OCI-LY1 (cell line): ENCODE results near the gene DOCK3.

ENCODE experiments used
- H2AFZ ChIP-seq: fragments of 200-600 bp; sonication (generic), shearing (Covaris generic); 2 replicates; pipeline ENCODE4 v1.6.0; 2014; ENCODE audit warnings: antibody characterized with exemption, mild to moderate bottlenecking, low read length
- H3F3A ChIP-seq: fragments of 200-600 bp; sonication (generic), shearing (Covaris generic); 2 replicates; pipeline ENCODE4 v1.6.0; 2014; ENCODE audit warnings: mild to moderate bottlenecking, antibody characterized with exemption, low read length, moderate library complexity; ENCODE audit not compliant: insufficient read depth
- H3K27ac ChIP-seq: fragments of 200-600 bp; sonication (generic); 2 replicates; pipeline ENCODE4 v1.5.1; 2014; ENCODE audit warnings: low read length, mixed run types, mild to moderate bottlenecking, low read depth; ENCODE audit not compliant: poor library complexity, severe bottlenecking
- H3K27me3 ChIP-seq: fragments of 200-600 bp; sonication (generic); 2 replicates; pipeline ENCODE4 v1.6.0; 2014; ENCODE audit warnings: antibody characterized with exemption, mild to moderate bottlenecking, low read length, moderate library complexity; ENCODE audit not compliant: insufficient read depth
- H3K36me3 ChIP-seq: fragments of 200-600 bp; sonication (generic); 2 replicates; pipeline ENCODE4 v1.6.1; 2014; ENCODE audit warnings: mild to moderate bottlenecking, antibody characterized with exemption, low read length, moderate library complexity, mixed read lengths; ENCODE audit not compliant: insufficient read depth
- H3K4me1 ChIP-seq: fragments of 200-600 bp; sonication (generic); 2 replicates; pipeline ENCODE4 v1.5.1; 2014; ENCODE audit warnings: mild to moderate bottlenecking, low read length, moderate library complexity; ENCODE audit not compliant: insufficient read depth, severe bottlenecking
- H3K4me2 ChIP-seq: fragments of 200-600 bp; sonication (generic), shearing (Covaris generic); 2 replicates; pipeline ENCODE4 v1.6.1; 2014; ENCODE audit warnings: low read length
- H3K4me3 ChIP-seq: fragments of 200-600 bp; sonication (generic); 2 replicates; pipeline ENCODE4 v1.5.1; 2014; ENCODE audit warnings: low read length, low read depth, mild to moderate bottlenecking, mixed read lengths; ENCODE audit not compliant: poor library complexity, severe bottlenecking
- H3K79me2 ChIP-seq: fragments of 200-600 bp; shearing (Covaris generic); 2 replicates; pipeline ENCODE4 v1.6.1; 2016; ENCODE audit warnings: mixed run types, low read length, mixed read lengths; ENCODE audit not compliant: insufficient read depth
- H3K9ac ChIP-seq: fragments of 200-600 bp; sonication (generic), shearing (Covaris generic); 2 replicates; pipeline ENCODE4 v1.6.1; 2014; ENCODE audit warnings: mild to moderate bottlenecking, low read length, mixed read lengths
- H3K9me2 ChIP-seq: fragments of 200-600 bp; sonication (generic), shearing (Covaris generic); 2 replicates; pipeline ENCODE4 v1.6.1; 2014; ENCODE audit warnings: low read depth, mild to moderate bottlenecking, low read length, mixed read lengths
- H3K9me3 ChIP-seq: fragments of 200-600 bp; shearing (Covaris generic); 2 replicates; pipeline ENCODE4 v1.6.1; 2014; ENCODE audit warnings: low read length, mixed read lengths
- H4K20me1 ChIP-seq: fragments of 200-600 bp; sonication (generic), shearing (Covaris generic); 2 replicates; pipeline ENCODE4 v1.6.0; 2016; ENCODE audit warnings: mild to moderate bottlenecking, low read length; ENCODE audit not compliant: insufficient read depth
- EZH2 ChIP-seq: fragments of 200-600 bp; sonication (generic), shearing (Covaris generic); IDR thresholded peaks from 2 replicates; pipeline ENCODE4 v1.8.0; 2017; ENCODE audit warnings: borderline replicate concordance, mixed run types, mild to moderate bottlenecking, antibody characterized with exemption, low read length, moderate library complexity, mixed read lengths
- TF ChIP-seq, protein P1 (sequence below): fragments of 200-600 bp; sonication (generic), shearing (Covaris generic); IDR thresholded peaks from 2 replicates; pipeline ENCODE4 v1.5.1; 2017; ENCODE audit warnings: mild to moderate bottlenecking, antibody characterized with exemption, low read length, moderate library complexity, mixed read lengths

The DOCK3 gene

DNA sequence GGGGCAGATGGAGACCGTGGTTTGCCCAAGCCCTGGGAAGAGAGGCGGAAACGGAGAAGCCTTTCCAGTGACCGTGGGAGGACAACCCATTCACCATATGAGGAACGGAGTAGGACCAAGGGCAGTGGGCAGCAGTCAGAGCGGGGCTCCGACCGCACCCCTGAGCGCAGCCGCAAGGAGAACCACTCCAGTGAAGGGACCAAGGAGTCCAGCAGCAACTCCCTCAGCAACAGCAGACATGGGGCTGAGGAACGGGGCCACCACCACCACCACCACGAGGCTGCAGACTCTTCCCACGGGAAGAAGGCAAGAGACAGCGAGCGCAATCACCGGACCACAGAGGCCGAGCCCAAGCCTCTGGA is 718.4 kb downstream of the DOCK3 start:
- H3K36me3 ChIP-seq, result peaks cover 82% of the 10 kb centered on the region
- no peak overlapping the region for H3K27ac ChIP-seq
- no peaks in the 10 kb centered on the region for H3K27me3 ChIP-seq
- H3K9me2 ChIP-seq, result no peaks in the 10 kb centered on the region
- H3K79me2 ChIP-seq, result peaks cover 18% of the 10 kb centered on the region
- peak overlapping the region; percentile 40; the same call in 1 of the 2 replicates for H3K4me2 ChIP-seq
- H3K9me3 ChIP-seq, result no peaks in the 10 kb centered on the region; the same call in 1 of the 2 replicates
- no peaks in the 10 kb centered on the region for H4K20me1 ChIP-seq
- TF ChIP-seq, protein P1, sequence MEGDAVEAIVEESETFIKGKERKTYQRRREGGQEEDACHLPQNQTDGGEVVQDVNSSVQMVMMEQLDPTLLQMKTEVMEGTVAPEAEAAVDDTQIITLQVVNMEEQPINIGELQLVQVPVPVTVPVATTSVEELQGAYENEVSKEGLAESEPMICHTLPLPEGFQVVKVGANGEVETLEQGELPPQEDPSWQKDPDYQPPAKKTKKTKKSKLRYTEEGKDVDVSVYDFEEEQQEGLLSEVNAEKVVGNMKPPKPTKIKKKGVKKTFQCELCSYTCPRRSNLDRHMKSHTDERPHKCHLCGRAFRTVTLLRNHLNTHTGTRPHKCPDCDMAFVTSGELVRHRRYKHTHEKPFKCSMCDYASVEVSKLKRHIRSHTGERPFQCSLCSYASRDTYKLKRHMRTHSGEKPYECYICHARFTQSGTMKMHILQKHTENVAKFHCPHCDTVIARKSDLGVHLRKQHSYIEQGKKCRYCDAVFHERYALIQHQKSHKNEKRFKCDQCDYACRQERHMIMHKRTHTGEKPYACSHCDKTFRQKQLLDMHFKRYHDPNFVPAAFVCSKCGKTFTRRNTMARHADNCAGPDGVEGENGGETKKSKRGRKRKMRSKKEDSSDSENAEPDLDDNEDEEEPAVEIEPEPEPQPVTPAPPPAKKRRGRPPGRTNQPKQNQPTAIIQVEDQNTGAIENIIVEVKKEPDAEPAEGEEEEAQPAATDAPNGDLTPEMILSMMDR, result no peak
- TF ChIP-seq EZH2, result no peak
- H2AFZ ChIP-seq, result no peak overlapping the region
- no peak overlapping the region for H3K9ac ChIP-seq
- peaks cover 11% of the 10 kb centered on the region; the same call in 1 of the 2 replicates for H3F3A ChIP-seq
- H3K4me3 ChIP-seq, result peak overlapping the region; percentile 68
- peaks cover 72% of the 10 kb centered on the region for H3K4me1 ChIP-seq

DNA sequence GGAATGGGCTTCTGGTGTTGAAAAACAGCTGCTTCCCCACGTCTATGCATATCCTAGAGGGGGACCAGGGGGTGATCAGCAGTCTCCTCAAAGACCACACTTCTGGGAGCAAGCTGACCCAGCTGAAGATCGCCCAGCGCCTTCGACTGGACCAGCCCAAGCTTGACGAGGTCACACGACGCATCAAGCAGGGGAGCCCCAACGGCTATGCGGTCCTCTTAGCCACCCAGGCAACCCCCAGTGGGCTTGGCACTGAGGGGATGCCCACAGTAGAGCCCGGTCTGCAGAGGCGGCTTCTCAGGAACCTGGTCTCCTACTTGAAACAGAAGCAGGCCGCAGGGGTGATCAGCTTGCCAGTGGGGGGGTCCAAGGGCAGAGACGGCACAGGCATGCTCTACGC is 718.8 kb downstream of the DOCK3 start:
- peaks cover 67% of the 10 kb centered on the region for H3K4me1 ChIP-seq
- H3K9ac ChIP-seq, result no peak overlapping the region
- peaks cover 18% of the 10 kb centered on the region for H3K79me2 ChIP-seq
- peaks cover 82% of the 10 kb centered on the region for H3K36me3 ChIP-seq
- no peaks in the 10 kb centered on the region for H3K9me2 ChIP-seq
- H3K27ac ChIP-seq, result no peak overlapping the region
- no peaks in the 10 kb centered on the region; the same call in 1 of the 2 replicates for H3K9me3 ChIP-seq
- no peak for TF ChIP-seq EZH2
- TF ChIP-seq, protein P1, result no peak
- H3F3A ChIP-seq, result peaks cover 11% of the 10 kb centered on the region; the same call in 1 of the 2 replicates
- peak overlapping the region; percentile 40; the same call in 1 of the 2 replicates for H3K4me2 ChIP-seq
- no peaks in the 10 kb centered on the region for H3K27me3 ChIP-seq
- no peaks in the 10 kb centered on the region for H4K20me1 ChIP-seq
- no peak overlapping the region for H2AFZ ChIP-seq
- H3K4me3 ChIP-seq, result peak overlapping the region; percentile 15

DNA sequence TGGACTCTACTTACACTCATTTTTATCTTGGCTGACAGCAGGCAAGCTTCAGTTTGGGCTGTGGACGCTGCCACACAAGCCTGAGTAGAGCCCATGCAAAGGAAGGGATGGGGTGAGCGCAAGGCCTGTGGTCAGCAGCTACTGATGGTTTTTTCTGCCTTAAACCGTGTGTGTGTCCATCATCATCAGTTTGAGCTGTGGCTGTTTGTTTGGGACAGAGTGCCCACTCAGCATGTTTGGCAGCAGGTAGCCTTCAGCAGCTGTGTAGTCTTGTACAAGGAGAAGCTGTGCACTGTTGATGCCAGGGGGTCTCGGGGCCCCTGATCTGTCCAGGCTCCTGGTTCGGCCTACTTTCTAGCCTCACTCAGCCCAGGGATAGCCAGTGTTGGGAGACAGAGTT is 719.8 kb downstream of the DOCK3 start:
- TF ChIP-seq EZH2, result no peak
- TF ChIP-seq, protein P1, result no peak
- Histone ChIP-seq H3K4me1 (peaks cover 59% of the 10 kb centered on the region), H3F3A (0 out of 2 replicates have a peak, but pooled peaks cover 6% of the 10 kb centered on the region), H2AFZ (no peak overlapping the region), H3K9me2 (no peaks in the 10 kb centered on the region), H3K27me3 (no peaks in the 10 kb centered on the region), H3K9ac (no peak overlapping the region), H3K79me2 (peaks cover 18% of the 10 kb centered on the region), H4K20me1 (no peaks in the 10 kb centered on the region), H3K4me3 (peak overlapping the region; percentile 19), H3K36me3 (peaks cover 82% of the 10 kb centered on the region), H3K27ac (no peak overlapping the region), H3K9me3 (no peaks in the 10 kb centered on the region; the same call in 1 of the 2 replicates), H3K4me2 (peak overlapping the region; percentile 40; the same call in 1 of the 2 replicates)
